RWPE1 (cell line): Measurements from ENCODE around the gene RETNLB.

Experiments
- CTCF ChIA-PET: fragments of 350-600 bp; sonication (Branson Sonifier 250); formaldehyde crosslinking; extraction: SDS; loops from one replicate; lab custom pipeline; 2021; lab: Yijun Ruan, JAX
- POLR2A ChIA-PET: fragments of 400-600 bp; formaldehyde crosslinking; extraction: SDS; loops from one replicate; lab custom pipeline; 2020; ENCODE audit warnings: antibody characterized with exemption; ENCODE audit not compliant: low non-redundant PET; lab: Yijun Ruan, JAX
- DNase-seq: peaks from one replicate; pipeline ENCODE4 v3.0.0; 2012; ENCODE audit warnings: low spot score
- H3K27ac ChIP-seq: fragments of 450-650 bp; 2 replicates; pipeline ENCODE4 v1.5.1; 2017
- TF ChIP-seq, protein P1 (sequence below): fragments of 450-650 bp; conservative IDR thresholded peaks from 2 replicates; pipeline ENCODE4 v1.5.1; 2017; ENCODE audit warnings: low read depth, mild to moderate bottlenecking

Gene RETNLB

GRCh38 chr3:108718454-108718853 lies 38.8 kb downstream of the RETNLB start:
- TF ChIP-seq, protein P1, sequence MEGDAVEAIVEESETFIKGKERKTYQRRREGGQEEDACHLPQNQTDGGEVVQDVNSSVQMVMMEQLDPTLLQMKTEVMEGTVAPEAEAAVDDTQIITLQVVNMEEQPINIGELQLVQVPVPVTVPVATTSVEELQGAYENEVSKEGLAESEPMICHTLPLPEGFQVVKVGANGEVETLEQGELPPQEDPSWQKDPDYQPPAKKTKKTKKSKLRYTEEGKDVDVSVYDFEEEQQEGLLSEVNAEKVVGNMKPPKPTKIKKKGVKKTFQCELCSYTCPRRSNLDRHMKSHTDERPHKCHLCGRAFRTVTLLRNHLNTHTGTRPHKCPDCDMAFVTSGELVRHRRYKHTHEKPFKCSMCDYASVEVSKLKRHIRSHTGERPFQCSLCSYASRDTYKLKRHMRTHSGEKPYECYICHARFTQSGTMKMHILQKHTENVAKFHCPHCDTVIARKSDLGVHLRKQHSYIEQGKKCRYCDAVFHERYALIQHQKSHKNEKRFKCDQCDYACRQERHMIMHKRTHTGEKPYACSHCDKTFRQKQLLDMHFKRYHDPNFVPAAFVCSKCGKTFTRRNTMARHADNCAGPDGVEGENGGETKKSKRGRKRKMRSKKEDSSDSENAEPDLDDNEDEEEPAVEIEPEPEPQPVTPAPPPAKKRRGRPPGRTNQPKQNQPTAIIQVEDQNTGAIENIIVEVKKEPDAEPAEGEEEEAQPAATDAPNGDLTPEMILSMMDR = no peak
- H3K27ac ChIP-seq = no peak overlapping the region
- CTCF ChIA-PET = no interaction called here
- POLR2A ChIA-PET = no interaction called here
- no peak for DNase-seq

GRCh38 chr3:108713816-108714215 lies 43.4 kb downstream of the RETNLB start:
- DNase-seq = no peak

DNA sequence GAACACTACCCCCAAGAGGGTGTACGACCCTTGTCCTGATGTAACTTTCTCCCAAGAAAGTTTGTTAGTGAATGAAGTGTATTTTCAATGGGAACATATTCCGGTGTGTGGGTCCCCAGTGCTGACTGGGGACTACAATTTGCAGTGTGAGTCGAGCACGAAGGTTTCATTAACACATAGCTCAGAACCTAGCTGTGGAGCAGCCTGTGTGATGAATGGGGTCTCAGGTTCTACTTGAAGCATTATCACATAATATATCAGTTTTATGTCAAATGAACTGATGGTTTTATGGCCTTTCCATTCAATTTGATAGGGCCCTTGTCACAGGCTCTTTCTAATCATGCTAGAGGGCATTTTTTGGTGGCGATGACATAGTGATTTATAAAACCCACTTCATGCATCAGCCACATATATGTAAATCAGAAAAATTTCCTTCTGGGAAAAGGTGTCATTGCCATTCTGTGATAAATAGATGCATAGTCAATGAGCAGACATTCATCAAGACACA lies 44.1 kb downstream of the RETNLB start:
- TF ChIP-seq, protein P1 = no peak

More at GRCh38 chr3:108713816-108714215, 43.4 kb downstream of the RETNLB start:
- no peak overlapping the region for H3K27ac ChIP-seq
- TF ChIP-seq, protein P1 = no peak
- CTCF ChIA-PET = interaction anchor here (0.6 kb wide), 1 partner anchor 367 kb away, joined by 5 read pairs; no protein-coding TSS in a partner anchor
- POLR2A ChIA-PET = no interaction called here

More for the DNA sequence above, 44.1 kb downstream of the RETNLB start:
- POLR2A ChIA-PET = no interaction called here
- no peak for DNase-seq
- H3K27ac ChIP-seq = no peak overlapping the region
- CTCF ChIA-PET = no interaction called here
